Testis (tissue), 2 donors: Measurements from ENCODE around the gene AHCYL1.

ENCODE experiments used
- CTCF ChIP-seq, 3 experiments: fragments of 450-650 bp in 2 of 3; fragments of 200-600 bp in 1 of 3; sonication (generic) in 1 of 3; IDR thresholded peaks; one replicate each; pipeline ENCODE4 v1.5.1; 2016 to 2019; ENCODE audit warnings: antibody characterized with exemption in 3 of 3, mild to moderate bottlenecking in 2 of 3, moderate library complexity in 1 of 3
- POLR2A ChIP-seq: fragments of 450-650 bp; IDR thresholded peaks from one replicate; pipeline ENCODE4 v1.6.1; 2017; ENCODE audit warnings: antibody characterized with exemption, mild to moderate bottlenecking, moderate library complexity

DNA sequence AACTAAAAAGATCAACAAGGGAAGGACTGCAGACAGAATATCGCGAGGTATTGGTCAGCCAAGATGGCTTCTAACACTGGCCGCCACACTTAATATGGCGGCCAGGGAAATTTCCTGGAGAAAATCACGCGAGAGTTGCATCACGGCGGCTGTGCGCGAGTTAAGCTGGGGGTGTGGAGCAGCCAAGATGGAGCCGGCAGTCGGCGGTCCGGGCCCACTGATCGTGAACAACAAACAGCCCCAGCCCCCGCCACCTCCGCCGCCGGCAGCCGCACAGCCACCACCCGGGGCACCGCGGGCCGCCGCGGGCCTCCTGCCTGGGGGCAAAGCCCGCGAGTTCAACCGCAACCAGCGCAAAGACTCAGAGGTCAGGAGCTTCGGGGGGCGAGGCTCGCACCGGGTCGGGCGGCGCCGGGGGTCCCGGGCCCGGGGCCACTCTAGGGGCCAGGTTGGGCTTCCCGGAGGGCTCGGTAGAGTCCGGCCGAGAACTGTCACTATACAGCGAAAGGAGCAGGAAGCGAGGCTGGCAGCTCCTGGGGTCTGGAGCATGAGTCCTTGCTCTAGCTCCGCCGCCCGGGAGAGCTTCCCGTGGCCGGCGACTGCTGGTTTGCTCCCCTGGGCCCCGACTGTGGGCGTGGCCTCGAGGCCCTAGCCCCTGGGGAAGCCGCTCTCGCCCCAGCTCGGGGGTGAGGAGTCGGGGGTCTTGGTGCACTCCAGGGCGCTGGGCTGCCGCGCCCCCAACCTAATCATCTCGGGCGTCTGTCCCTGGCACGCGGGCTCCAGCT lies 50.1 kb downstream of the AHCYL1 start, which contains the start of gene STRIP1:
- TF ChIP-seq CTCF (IDR thresholded peaks at IDR 0.05) (no peak), POLR2A (no peak)
